HAP-1 (cell line): Measurements from ENCODE around the gene CEP290.
"Not testable (repeated sequence)": the region's sequence is repeated elsewhere in the genome, so short reads cannot be mapped to it uniquely, and the experiment has no call there.

Experiments
- DNase-seq, 2 experiments: peaks; one replicate each; pipeline ENCODE4 v3.0.0-alpha.2; 2016 to 2020; ENCODE audit warnings: low spot score in 2 of 2
- H3K27me3 ChIP-seq: fragments of 250-450 bp; sonication (Bioruptor Pico); 2 replicates; pipeline ENCODE4 v1.5.1; 2020; ENCODE audit warnings: low read depth, mild to moderate bottlenecking, moderate library complexity
- H3K36me3 ChIP-seq: fragments of 250-450 bp; sonication (Bioruptor Pico); replicated peaks from 2 replicates; pipeline ENCODE4 v1.5.1; 2020; ENCODE audit warnings: mild to moderate bottlenecking
- H3K4me1 ChIP-seq: fragments of 250-450 bp; sonication (Bioruptor Pico); 2 replicates; pipeline ENCODE4 v1.5.1; 2020; ENCODE audit warnings: mild to moderate bottlenecking
- H3K4me3 ChIP-seq: fragments of 250-450 bp; sonication (Bioruptor Pico); 2 replicates; pipeline ENCODE4 v1.5.1; 2020; ENCODE audit warnings: mild to moderate bottlenecking, moderate library complexity
- H3K9me3 ChIP-seq: fragments of 250-450 bp; sonication (Bioruptor Pico); 2 replicates; pipeline ENCODE4 v1.5.1; 2020; ENCODE audit warnings: mild to moderate bottlenecking, moderate library complexity
- in situ Hi-C: fragments of 300-500 bp; cut with MboI; formaldehyde crosslinking; loops from 3 replicates; pipeline ENCODE4 v1.14.3; 2020; ENCODE audit warnings: low sequenced_read_pairs, inconsistent platforms, mixed read lengths

CEP290 gene

DNA sequence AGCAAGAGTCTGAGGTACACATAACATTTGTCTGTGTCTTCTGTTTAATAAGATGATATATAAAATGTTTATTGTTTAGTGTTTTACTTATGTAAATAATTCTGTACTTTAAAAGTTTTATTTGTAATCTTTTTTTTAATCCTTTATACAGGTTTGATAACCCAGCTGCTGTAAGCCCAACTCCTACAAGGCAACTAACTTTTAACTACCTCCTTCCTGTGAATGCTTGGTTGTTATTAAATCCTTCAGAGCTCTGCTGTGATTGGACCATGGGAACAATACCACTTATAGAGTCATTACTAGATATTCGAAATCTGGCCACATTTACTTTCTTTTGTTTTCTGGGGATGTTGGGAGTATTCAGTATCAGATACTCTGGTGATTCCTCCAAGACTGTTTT lies 24.3 kb upstream of the CEP290 start:
- in situ Hi-C loops = no loop called here
- no peaks in the 10 kb centered on the region for H3K9me3 ChIP-seq
- H3K4me3 ChIP-seq = no peak overlapping the region
- H3K4me1 ChIP-seq = no peaks in the 10 kb centered on the region; the same call in 1 of the 2 replicates
- no peak for DNase-seq
- peaks cover 16% of the 10 kb centered on the region for H3K36me3 ChIP-seq
- no peaks in the 10 kb centered on the region for H3K27me3 ChIP-seq

DNA sequence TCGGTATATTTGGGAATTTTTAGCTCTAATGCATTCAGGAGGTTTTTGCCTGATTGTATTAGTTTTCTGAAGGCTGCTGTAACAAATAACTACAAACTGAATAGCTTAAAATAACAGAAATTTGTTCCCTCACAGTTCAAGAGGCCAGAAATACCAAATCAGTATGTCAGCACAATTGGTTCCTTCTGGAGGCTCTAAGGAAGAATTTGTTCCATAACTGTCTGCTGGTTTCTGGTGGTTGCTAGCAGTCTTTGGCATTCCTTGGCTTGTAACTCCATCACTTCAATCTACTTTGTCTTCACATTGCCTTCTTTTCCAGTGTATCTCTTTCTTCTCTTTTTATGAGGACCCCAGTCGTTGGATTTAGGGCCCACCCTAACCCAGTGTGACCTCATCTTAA lies 21.5 kb upstream of the CEP290 start:
- H3K36me3 ChIP-seq = peaks cover 16% of the 10 kb centered on the region
- no peak overlapping the region for H3K4me3 ChIP-seq

DNA sequence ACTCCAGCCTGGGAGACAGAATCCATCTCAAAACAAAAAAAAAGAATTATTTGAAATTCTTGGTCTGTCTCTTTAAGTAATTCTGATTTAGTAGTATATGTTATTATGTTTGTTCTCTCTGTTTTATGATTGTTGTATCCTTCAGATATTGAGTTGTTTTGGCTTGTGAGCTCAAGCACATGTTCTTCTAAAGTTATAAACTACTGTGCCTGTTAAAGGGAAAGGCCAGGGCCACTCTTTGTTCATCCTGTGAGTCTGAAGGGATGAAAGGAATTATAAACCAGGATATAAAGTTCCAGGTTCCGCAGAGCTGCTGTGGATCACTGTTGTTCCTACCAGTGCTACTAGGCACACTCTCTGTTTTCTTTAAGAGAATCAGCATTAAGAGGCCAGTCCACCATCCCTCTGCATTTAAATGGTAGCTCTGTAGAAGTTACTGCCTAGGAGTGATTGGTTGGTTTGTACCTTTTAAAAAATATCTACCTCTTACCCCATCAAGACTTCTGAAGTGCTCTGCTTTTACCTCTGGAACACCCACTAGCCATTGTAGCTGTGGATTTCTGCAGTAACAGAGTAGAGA lies 14.3 kb upstream of the CEP290 start:
- in situ Hi-C loops = no loop called here
- DNase-seq = no peak
- Histone ChIP-seq H3K9me3 (no peaks in the 10 kb centered on the region), H3K4me3 (no peak overlapping the region), H3K36me3 (no peaks in the 10 kb centered on the region), H3K4me1 (no peaks in the 10 kb centered on the region; the same call in 1 of the 2 replicates), H3K27me3 (no peaks in the 10 kb centered on the region)

More for the DNA sequence above, 21.5 kb upstream of the CEP290 start:
- in situ Hi-C loops = no loop called here
- DNase-seq = no peak
- no peaks in the 10 kb centered on the region for H3K27me3 ChIP-seq
- H3K4me1 ChIP-seq = no peaks in the 10 kb centered on the region; the same call in 1 of the 2 replicates
- no peaks in the 10 kb centered on the region for H3K9me3 ChIP-seq

DNA sequence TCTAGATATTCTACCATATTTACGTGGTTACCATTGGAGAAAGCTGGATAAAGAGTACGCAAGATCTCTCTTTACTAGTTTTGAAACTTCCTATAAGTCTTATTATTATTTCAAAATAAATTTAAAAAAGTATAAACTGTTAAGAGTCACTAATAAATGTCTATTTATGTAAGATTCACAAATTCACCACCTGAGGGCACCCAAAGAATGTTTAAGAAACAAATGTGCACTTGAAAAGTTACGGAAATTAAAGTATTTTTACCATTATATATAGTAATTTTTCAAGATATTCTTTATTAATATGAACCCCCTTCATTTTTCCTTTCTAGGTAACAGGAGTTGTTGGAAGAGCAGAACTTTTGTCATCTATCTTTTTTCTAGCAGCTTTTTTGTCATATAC lies 12.1 kb upstream of the CEP290 start:
- H3K4me3 ChIP-seq = no peak overlapping the region

DNA sequence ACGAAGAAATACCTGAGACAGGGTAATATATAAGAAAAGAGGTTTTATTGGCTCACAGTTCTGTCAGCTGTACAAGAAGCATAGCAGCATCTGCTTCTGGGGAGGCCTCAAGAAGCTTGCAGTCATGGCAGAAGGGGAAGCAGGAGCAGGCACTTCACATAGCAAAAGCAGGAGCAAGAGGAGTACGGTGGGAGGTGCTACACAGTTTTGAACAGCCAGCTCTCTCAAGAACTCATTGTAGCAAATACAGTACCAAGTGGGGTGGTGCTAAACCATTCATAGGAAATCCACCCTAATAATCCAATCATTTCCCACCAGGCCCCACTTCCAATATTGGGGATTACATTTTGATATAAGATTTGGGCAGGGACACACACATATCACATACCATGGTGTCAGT lies 8.2 kb upstream of the CEP290 start:
- no peak overlapping the region for H3K4me3 ChIP-seq
- no peak for DNase-seq
- H3K9me3 ChIP-seq = no peaks in the 10 kb centered on the region
- H3K36me3 ChIP-seq = no peaks in the 10 kb centered on the region; the same call in 1 of the 2 replicates
- H3K4me1 ChIP-seq = peaks cover 8% of the 10 kb centered on the region
- no peaks in the 10 kb centered on the region for H3K27me3 ChIP-seq
- in situ Hi-C loops = no loop called here

More for the DNA sequence above, 12.1 kb upstream of the CEP290 start:
- DNase-seq = no peak
- no peaks in the 10 kb centered on the region for H3K36me3 ChIP-seq
- no peaks in the 10 kb centered on the region for H3K9me3 ChIP-seq
- H3K4me1 ChIP-seq = no peaks in the 10 kb centered on the region; the same call in 1 of the 2 replicates
- in situ Hi-C loops = no loop called here
- no peaks in the 10 kb centered on the region for H3K27me3 ChIP-seq

DNA sequence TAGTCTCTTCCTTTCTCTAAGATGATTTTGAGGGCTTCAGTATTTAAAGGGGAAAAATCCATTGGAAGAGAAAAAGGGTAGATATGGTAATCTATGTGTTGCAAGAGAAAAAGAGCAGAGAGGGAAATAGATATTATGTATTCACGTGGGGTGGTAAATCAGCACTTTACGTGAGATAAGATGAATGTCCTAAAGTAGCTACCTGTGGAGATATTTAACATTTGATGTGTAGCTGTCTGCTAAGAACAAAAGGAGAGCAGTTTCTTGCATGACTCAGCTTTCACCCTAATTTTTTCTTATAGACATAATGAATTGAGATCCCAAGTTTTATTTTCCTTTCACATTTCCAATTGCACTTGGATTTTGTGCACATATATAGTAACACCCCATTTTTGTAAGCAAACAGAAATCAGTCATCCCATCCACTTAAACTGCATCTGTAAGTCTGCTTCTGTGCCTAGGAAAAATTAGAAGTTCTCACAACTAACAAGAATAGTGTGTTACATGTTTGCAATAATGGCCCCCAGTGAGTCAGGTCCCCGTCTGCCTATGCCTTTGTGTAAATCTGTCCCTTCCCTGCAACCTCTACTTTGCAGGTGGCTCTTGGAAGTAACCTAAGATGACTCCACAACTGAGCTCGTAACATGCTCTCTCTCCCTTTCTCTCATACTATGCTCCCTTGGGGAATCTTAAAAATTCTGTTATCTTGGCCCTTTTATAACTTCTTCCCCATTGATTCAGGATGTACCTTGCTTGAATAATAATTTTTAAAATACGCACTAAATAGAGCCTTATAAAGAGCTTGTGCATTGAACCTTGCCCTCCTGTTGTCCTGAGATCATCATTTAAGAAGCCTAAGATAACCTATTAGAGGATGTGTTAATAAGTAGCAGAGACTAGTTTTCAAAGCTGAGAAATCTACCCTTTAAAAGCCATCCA lies 3.9 kb upstream of the CEP290 start:
- in situ Hi-C loops = loop anchor here (10.0 to 25.0 kb wide), 2 partner anchors 419 to 841 kb away; no protein-coding TSS in a partner anchor
- no peak for DNase-seq

DNA sequence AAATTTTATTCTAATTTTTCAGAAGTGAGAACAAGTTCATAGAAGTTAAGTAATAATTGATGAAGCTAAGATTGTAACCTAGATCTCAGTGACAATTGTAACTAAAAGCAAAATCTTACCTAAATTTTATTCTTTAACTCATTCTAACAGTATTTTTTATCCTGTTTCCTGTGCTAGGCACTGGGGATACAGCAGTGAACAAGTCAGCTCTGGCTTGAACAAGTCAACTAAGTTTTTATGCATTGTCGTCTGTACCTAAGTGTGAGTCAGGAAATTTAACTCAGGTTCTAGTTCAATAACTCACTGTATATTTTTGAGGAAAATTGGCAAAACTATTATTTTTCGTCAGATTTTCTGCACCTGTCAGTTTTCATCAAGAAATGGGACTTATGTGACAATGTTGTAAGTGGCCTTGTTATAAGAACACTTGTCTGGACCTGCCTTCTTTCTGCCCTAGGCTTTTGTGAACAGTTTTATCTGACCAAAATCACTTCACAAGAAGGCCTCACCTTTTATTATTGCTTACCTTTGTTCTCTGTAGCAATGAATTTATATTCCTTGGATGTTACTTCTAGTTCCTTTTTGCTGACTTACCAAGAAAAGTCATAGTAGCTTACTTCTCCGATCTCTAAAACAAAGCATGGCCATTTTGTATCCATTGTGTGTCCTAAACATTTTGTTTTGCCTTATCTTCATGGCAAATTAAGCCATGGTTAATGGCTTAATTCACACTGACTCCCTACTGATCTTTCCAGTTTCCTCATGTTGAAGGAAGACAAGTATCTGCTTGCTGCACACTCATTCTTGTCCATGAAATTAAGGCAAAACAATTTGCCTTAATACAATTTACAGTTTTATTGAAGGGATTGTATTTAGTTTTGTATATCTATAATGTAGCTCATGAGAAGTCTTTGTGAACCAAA lies 2.9 kb upstream of the CEP290 start:
- in situ Hi-C loops = loop anchor here (10.0 to 25.0 kb wide), 2 partner anchors 420 to 842 kb away; no protein-coding TSS in a partner anchor
- H3K4me3 ChIP-seq = no peak overlapping the region
- H3K36me3 ChIP-seq = no peaks in the 10 kb centered on the region; the same call in 1 of the 2 replicates
- DNase-seq = no peak
- no peaks in the 10 kb centered on the region for H3K9me3 ChIP-seq
- peaks cover 28% of the 10 kb centered on the region for H3K4me1 ChIP-seq
- H3K27me3 ChIP-seq = no peaks in the 10 kb centered on the region

More for the DNA sequence above, 3.9 kb upstream of the CEP290 start:
- Histone ChIP-seq H3K4me1 (peaks cover 28% of the 10 kb centered on the region), H3K9me3 (no peaks in the 10 kb centered on the region), H3K36me3 (no peaks in the 10 kb centered on the region; the same call in 1 of the 2 replicates), H3K4me3 (no peak overlapping the region), H3K27me3 (no peaks in the 10 kb centered on the region)

DNA sequence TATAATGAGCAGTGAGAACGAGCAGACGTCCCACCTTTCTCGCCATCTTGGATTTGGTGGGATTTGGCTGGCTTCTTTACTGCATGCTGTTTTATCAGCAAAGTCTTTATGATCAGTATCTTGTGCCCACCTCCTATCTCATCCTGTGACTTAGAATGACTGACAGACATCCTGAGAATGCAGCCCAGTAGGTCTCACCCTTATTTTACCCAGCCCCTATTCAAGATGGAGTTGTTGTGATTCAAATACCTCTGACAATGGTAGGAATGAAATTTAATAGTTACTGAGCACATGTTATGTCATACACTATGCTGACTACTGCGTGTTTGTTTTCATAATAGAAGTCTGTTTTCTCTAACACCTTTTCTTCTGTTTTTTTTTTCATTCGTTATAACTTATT lies 2.1 kb upstream of the CEP290 start:
- H3K9me3 ChIP-seq = no peaks in the 10 kb centered on the region
- no peak for DNase-seq
- in situ Hi-C loops = loop anchor here (10.0 to 25.0 kb wide), 2 partner anchors 421 to 843 kb away; no protein-coding TSS in a partner anchor
- no peaks in the 10 kb centered on the region for H3K27me3 ChIP-seq
- H3K36me3 ChIP-seq = no peaks in the 10 kb centered on the region; the same call in 1 of the 2 replicates
- no peak overlapping the region for H3K4me3 ChIP-seq
- peaks cover 28% of the 10 kb centered on the region for H3K4me1 ChIP-seq

DNA sequence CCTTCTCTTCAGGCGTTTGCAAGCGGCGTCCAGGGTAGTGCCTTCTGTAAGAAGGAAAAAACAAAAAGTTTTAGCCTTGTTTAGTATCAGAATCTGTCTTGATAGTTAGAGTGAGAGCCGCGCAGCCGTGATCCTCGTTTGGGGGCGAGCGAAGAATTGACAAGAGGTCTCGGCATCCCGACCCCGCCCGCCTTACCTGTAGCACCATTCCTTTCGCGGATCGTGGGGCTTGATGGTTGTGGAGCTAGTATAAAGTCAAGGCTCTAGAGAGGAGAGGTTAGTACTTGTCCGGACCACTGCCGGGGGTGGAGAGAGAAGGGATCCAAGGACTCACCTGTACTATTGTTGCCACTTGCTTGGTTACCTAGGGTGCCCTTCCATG lies 713 bp upstream of the CEP290 start:
- Histone ChIP-seq H3K9me3 (no peaks in the 10 kb centered on the region), H3K27me3 (no peaks in the 10 kb centered on the region), H3K36me3 (no peaks in the 10 kb centered on the region; the same call in 1 of the 2 replicates), H3K4me3 (peak overlapping the region; percentile 80), H3K4me1 (peaks cover 28% of the 10 kb centered on the region)
- in situ Hi-C loops = loop anchor here (10.0 to 25.0 kb wide), 2 partner anchors 422 to 845 kb away; no protein-coding TSS in a partner anchor
- peak in 1 of 2 experiments; percentile 36 for DNase-seq

DNA sequence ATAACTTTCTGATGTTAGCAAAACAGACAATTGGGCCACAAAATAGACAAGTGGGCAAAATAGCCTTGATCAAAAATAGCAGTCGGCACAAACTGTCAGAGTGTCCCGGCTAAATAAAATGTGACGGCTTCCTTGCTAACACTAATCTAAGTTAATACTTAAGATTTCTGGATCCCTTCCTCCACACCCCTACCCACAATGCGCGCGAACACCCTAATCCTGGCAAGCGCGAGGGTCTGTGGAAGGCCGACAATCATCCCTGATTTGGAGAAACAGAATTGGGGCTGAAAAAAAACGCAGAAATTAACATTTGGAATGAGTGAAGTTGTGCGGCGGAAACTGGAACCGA lies 489 bp downstream of the CEP290 start:
- H3K36me3 ChIP-seq = no peaks in the 10 kb centered on the region; the same call in 1 of the 2 replicates
- no peaks in the 10 kb centered on the region for H3K27me3 ChIP-seq
- H3K4me3 ChIP-seq = peak overlapping the region; percentile 80
- H3K4me1 ChIP-seq = peaks cover 28% of the 10 kb centered on the region
- DNase-seq = no peak
- H3K9me3 ChIP-seq = no peaks in the 10 kb centered on the region
- in situ Hi-C loops = loop anchor here (10.0 to 25.0 kb wide), 2 partner anchors 423 to 846 kb away; no protein-coding TSS in a partner anchor

DNA sequence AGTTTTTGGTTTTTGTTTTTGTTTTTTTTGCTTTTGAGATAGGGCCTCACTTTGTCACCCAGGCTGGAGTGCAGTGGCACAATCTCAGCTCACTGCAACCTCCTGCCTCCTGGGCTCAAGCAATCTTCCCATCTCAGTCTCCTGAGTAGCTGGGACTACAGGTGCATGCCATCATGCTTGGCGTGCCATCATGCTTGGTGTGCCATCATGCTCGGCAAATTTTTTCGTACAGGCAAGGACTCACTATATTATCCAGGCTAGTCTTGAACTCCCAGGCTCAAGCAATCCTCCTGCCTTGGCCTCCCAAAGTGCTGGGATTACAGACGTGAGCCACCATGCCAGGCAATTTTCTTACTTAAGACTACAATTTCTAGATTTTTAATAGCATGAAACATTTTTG lies 2.2 kb downstream of the CEP290 start:
- not testable (repeated sequence) for DNase-seq, H3K36me3 ChIP-seq, H3K27me3 ChIP-seq, H3K9me3 ChIP-seq, H3K4me3 ChIP-seq
- peaks cover 17% of the 10 kb centered on the region for H3K4me1 ChIP-seq
- in situ Hi-C loops = loop anchor here (10.0 to 25.0 kb wide), 2 partner anchors 425 to 848 kb away; no protein-coding TSS in a partner anchor

DNA sequence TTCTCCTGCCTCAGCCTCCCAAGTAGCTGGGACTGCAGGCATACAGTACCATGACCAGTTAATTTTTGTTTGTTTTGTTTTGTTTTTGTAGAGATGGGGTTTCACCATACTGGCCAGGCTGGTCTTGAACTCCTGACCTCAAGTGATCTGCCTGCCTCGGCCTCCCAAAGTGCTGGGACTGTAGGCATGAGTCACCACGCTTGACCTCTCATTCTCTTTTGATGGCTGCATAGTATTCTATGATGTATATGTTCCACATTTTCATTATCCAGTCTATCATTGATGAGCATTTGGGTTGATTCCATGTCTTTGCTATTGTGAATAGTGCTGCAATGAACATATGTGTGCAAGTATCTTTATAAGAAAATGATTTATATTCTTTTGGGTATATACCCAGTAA lies 8.7 kb downstream of the CEP290 start:
- not testable (repeated sequence) for DNase-seq, H3K27me3 ChIP-seq, H3K4me1 ChIP-seq, H3K36me3 ChIP-seq, H3K9me3 ChIP-seq, H3K4me3 ChIP-seq
- in situ Hi-C loops = loop anchor here (25.0 kb wide), 1 partner anchor 854 kb away; no protein-coding TSS in a partner anchor

DNA sequence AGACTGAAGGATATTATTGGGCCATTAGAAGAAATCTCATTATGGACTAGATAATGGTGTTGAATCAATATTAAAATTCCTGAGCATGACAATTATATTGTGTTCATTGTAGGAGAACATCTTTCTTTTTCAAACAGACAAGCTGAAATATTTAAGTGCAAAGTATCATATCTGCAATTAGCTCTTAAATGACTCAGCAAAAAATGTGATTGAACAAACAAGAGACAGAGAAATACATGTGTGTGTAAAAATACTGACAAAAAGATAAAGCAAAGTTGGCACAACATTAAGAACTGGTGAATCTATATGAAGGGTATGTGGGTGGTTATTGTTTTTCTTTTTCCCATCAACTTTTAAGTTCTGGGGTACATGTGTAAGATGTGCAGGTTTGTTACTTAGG lies 9.5 kb downstream of the CEP290 start:
- no peak for DNase-seq
- Histone ChIP-seq H3K4me3 (no peak overlapping the region), H3K4me1 (no peaks in the 10 kb centered on the region; the same call in 1 of the 2 replicates), H3K9me3 (no peaks in the 10 kb centered on the region), H3K36me3 (peaks cover 5% of the 10 kb centered on the region), H3K27me3 (no peaks in the 10 kb centered on the region)
- in situ Hi-C loops = loop anchor here (25.0 kb wide), 1 partner anchor 855 kb away; no protein-coding TSS in a partner anchor
